ENCODE results near the gene TUBB3.
A peak's percentile ranks its signal among the peaks of the same experiment; 100 is the strongest.
"Not testable (repeated sequence)": the region's sequence is repeated elsewhere in the genome, so short reads cannot be mapped to it uniquely, and the experiment has no call there.

The TUBB3 gene

DNA sequence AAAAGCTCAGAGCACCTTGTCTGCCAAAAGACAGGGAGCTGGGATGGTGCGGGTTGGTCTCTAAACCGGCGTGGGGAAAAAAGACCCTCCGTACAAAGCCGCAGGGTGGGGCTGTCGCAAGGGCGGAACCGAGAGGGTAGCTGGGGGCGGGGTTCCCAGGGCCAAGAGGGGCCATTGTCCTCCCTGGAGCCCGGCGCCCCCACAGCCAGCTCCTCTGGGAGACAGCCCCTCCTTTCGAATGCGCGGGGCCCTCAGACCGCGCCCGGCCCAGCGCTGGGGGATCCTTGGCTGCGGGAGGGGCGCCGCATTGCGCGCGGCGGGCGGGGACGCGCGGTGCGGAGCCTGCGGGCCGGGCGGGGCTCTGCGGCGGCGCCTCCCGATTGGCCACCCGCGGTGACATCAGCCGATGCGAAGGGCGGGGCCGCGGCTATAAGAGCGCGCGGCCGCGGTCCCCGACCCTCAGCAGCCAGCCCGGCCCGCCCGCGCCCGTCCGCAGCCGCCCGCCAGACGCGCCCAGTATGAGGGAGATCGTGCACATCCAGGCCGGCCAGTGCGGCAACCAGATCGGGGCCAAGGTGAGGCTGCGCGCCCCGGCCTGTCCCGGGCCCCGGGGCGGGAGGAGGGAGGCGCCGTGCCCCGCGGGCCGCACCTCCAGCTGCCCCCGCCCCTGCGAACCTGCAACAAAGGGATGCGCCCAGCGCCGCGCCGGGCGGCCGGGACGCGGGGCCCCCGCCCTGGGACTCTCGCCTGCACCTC, at the start of gene TUBB3:
Gene TUBB3 (plus strand): TSS at position 459 of the 756 bp plus-strand sequence. CDS start 60 bp downstream, at position 519.
- peak; percentile 71 for DNase-seq

GRCh38 chr16:89873972-89874689, 49.0 kb upstream of the TUBB3 start:
- DNase-seq = peak; percentile 97

GRCh38 chr16:89879123-89879522, 44.0 kb upstream of the TUBB3 start:
- DNase-seq = not testable (repeated sequence)

DNA sequence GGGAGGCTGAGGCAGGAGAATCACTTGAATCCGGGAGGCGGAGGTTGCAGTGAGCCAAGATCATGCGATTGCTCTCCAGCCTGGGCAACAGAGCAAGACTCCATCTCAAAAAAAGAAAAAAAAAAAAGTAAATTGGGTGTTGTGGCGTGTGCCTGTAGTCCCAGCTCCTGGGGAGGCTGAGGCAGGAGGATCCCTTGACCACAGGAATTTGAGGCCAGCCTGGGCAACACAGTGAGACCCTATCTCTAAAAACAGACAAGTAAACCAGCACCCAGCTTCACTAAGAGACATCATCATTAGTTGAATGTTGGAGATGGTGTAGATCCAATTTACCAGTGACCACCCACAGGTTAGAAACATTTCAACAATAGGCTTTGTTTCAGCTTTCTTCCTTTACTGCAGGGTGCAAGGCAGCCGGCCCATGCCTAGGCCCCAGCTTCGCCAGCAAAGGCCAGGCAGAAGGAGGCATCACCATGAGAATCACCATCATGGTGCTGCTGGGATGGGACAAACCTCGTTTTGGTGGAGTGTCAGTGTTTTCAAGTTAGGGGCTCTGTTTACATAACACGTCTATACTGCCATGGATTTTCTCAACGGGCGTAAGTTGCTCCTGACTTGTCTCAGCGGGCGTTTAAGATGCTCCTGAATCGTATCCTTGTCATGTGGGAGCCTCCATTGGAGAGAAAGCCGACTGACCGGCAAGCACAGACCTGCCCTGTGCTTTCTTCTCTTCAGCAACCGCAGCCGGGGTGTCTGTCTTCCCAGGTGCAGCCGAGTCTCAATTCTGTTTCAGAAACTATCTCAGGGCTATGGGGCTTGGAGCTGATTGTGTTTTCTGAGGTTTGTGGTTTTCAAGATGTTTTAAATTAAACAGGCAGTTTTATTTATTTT, 42.4 kb upstream of the TUBB3 start:
- no peak for DNase-seq

DNA sequence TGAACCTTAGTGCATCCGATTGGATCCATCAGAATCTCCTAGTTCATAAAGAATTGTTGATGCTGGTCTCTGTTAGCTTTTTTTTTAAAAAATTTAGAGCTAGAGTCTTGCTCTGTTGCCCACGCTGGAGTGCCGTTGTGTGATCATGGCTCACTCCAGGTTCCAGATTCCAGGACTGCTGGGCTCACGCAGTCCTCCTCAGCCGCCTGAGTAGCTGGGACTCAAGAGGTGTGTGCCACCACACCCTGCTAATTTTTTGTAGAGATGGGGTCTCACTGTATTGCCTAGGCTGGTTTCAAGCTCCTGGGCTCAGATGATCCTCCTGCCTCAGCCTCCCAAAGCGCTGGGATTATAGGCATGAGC, 41.8 kb upstream of the TUBB3 start:
- DNase-seq = no peak

- DNase-seq = no peak
Measured at GRCh38 chr16:89883346-89884040, 39.6 kb upstream of the TUBB3 start.

DNA sequence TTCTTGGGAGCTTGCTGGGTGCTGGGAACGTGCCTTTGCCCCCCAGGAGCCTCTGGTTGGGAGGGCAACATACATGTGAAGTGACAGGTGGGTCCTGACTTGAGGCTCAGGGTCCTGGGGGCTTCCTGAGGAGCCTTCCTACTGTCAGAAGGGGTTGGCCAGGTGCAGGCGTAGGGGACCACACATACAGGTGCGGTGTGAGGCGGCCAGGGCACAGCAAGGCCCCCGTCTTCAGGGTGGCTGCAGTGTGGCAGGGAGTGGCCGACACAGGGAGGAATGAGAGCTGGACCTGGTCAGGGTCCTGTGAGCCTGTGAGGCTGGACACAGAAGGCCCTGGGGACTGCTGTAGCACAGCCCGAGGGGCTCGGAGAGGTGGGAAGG, 39.1 kb upstream of the TUBB3 start:
- no peak for DNase-seq

DNA sequence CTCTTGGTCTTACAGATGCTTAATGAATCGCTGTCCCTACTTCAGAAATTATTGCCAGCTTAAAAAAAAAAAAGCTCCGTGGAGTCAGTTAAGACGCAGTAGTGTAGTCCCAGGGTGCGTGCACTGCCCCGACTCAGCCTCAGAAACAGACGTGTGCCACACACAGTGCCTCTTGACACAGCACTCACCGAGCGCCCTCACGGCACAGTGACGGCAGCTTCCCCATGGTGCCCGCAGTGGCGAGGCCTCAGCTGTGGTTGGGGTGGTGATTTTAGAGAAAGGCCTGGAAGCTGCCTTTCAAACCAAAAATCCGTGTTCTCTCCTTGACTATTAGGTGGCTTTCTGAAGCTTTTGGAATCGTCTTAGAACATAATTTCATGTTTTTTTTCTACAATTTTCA, 35.9 kb upstream of the TUBB3 start:
- DNase-seq = no peak

DNA sequence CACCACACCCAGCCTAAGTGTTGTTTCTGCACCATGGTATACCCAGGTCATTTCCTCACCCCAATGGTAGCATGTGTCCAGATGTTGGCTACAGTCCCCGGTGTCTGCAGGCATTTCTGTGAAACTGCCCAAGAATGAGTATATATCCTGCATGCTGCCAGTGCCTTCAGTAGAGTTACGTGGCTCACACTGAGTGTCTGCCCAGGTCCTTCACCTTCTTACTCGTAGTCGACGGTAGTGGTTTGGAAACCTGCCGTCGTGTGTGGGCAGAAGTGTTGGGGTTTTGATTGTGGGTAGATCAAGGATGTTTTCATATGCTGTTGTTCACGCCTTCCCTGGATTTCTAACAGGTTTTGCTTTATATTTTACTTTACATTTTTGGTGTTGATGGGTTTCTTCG, 32.9 kb upstream of the TUBB3 start:
- no peak for DNase-seq

GRCh38 chr16:89890886-89891657, 32.1 kb upstream of the TUBB3 start:
- DNase-seq = no peak

DNA sequence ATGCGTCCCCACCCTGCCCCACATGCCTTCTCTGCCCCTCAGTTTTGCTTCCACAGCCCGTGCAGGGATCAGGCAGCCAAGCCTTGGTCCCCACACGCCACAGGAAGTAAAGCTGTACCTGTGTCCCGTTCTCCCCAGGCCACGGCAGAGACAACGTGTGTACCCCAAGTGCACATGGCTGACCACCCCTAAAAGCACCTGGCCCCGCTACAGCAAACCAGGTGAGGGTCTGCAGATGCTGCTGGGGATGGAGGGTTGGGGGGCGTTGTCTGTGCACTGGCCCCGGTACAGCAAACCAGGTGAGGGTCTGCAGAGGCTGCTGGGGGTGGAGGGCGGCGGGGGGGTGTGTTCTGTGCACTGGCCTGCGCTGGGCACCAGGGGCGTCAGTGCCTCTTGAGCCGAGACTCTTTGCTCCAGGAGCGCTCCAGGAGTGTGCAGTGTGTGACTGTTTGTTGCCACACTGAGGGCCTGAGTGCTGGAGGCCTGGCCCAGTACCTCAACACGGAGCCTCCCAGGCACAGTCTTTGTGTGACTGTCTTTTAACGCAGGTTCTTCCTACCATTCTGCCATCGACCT, 31.0 kb upstream of the TUBB3 start:
- no peak for DNase-seq

GRCh38 chr16:89892635-89893034, 30.5 kb upstream of the TUBB3 start:
- no peak for DNase-seq

- DNase-seq = no peak
Measured at GRCh38 chr16:89893642-89894548, 29.2 kb upstream of the TUBB3 start.

DNA sequence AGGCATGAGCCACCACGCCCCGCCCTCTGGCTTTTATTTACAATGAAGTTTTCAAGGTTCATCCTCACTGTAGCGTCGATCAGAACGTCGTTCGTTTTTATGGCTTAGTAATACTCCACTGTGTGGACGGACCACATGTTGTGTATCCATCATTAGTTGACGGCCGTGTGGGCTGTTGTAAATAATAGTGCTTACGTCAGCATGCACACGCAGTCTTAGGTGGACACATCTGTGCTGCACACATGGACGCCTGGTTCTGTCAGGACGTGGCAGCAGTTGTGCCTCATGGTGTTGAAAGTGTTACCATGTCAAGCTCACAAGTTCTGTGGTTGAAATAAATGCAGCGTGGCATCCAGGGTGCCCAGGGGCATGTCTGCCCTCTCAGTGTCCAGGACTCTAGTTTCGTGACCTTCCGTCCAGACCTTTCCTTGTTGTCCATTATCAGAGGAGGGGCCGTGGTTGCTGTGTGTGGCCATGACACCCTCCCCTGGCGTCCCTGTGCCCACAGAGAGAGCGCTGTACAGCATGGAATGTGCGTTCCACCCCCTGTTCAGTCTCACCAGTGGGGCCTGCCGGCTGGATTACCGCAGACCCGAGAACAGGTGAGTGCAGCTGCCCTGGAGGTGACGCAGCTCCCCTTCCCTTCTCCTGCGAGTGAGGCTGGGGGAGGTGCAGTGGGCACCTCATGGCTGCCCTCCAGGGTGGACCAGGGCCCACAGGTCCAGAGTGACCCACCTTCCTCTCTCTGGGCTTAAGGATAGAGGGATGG, 27.5 kb upstream of the TUBB3 start:
- no peak for DNase-seq

DNA sequence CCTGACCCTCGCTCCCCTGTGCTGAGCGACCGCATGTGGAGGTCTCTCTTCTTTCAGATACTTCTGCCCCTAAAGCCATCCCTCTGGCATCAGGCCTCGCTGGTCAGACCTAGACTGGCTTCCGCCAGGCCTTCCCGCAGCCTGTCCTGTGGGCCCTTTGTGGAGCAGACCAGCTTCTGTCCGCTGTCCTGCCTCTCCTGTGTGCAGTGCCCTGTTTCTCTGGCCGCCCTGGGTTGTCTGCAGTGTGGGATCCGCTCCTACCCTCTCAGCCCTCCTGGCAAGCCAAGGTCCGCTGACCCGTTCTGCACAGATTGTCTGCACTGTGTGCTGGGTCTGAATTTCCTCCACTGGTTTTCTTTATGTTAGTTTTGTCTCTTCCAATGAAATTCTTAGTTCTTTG, 25.9 kb upstream of the TUBB3 start:
- no peak for DNase-seq

DNA sequence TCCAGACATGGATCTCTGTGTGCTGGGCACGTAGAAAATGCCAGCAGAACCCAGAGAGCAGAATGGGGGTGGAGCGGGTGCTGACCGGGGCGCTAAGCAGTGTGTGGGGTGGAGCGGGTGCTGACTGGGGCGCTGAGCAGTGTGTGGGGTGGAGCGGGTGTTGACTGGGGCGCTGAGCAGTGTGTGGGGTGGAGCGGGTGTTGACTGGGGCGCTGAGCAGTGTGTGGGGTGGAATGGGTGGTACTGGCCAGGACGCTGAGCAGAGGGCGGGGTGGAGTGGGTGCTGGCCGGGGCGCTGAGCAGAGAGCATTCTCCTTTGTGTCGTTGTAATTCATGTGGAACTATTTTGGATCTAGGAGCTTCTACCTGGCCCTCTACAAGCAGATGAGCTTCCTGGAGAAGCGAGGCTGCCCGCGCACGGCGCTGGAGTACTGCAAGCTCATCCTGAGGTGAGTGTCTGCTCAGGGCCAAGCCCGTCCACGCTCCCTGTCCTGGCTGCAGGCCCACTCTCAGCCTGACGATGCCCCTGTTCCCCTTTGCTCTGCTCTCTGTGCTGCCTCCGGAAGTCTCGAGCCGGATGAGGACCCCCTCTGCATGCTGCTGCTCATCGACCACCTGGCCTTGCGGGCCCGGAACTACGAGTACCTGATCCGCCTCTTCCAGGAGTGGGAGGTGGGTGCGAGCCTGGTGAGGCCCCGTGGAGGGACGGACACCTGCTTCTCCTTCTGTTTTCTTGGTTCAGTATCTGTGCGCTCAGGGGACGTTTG, 24.8 kb upstream of the TUBB3 start:
- no peak for DNase-seq

- no peak for DNase-seq
Measured at GRCh38 chr16:89899879-89900481, 23.2 kb upstream of the TUBB3 start.

DNA sequence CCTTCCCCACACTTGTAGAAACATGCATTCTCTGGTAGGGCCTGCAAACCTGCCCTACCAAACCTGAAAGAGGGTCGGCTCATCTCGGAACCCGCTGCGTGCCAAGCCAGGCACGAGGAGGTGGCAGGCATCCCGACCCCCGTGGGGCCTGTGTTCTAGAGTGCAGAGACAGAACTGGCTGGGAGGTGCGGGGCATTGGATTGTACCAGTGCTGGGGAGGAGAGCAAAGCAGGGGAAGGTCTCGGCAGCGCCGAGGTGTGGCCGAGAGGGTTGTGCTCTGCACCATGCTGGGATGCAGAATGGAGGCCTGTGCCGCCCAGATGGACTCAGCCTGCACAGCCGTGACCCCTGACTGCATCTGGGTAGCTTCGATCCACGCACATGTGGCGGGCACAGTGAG, 22.3 kb upstream of the TUBB3 start:
- no peak for DNase-seq

- DNase-seq = no peak
Measured at GRCh38 chr16:89902980-89903379, 20.2 kb upstream of the TUBB3 start.

Measured in GOT3 (cell line).